GM12801 (cell line): ENCODE results near the gene SLC9A2.

ENCODE experiments used
- CTCF ChIP-seq: IDR thresholded peaks from one replicate; pipeline ENCODE4 v1.5.1; 2011; ENCODE audit warnings: control low read depth; ENCODE audit not compliant: insufficient read length; ENCODE audit errors: extremely low read depth

The SLC9A2 gene

GRCh38 chr2:102672107-102672776 is 52.9 kb downstream of the SLC9A2 start:
- TF ChIP-seq CTCF, result no peak

- no peak for TF ChIP-seq CTCF
Observed at GRCh38 chr2:102674370-102674769, 55.0 kb downstream of the SLC9A2 start.

GRCh38 chr2:102674836-102675235 is 55.5 kb downstream of the SLC9A2 start:
- no peak for TF ChIP-seq CTCF

GRCh38 chr2:102677244-102678215 is 58.2 kb downstream of the SLC9A2 start:
- TF ChIP-seq CTCF, result no peak

- no peak for TF ChIP-seq CTCF
Observed at GRCh38 chr2:102678442-102678841, 59.1 kb downstream of the SLC9A2 start.

- TF ChIP-seq CTCF, result no peak
Observed at GRCh38 chr2:102686479-102687439, 67.4 kb downstream of the SLC9A2 start.
